Omental fat pad (tissue), 4 donors: ENCODE data around the gene MX2. TPM values are rescaled to one million over a fixed set of nuclear protein-coding genes. Genes with fewer than 3 reads are reported as not detected.

Source experiments
- ATAC-seq: fragments of 150-250 bp; one replicate; pipeline ENCODE4 v1.9.1; 2016; ENCODE audit warnings: mild to moderate bottlenecking, moderate library complexity; ENCODE audit not compliant: low FRiP score
- DNase-seq: peaks from one replicate; pipeline ENCODE4 v3.0.0-alpha.2; 2019; ENCODE audit warnings: low spot score
- total RNA-seq, 4 donors: library from RNA; depleted of rRNA; stranded (reverse); fragments of >200 nt; gene quantifications; one replicate each; pipeline ENCODE4 v1.1.0, GENCODE V29; 2016
- TF ChIP-seq, protein P1 (sequence below), 3 donors: fragments of 450-650 bp; IDR thresholded peaks; one replicate each; pipeline ENCODE4 v1.5.1; 2016 to 2017; ENCODE audit warnings: antibody characterized with exemption in 3 of 3, mild to moderate bottlenecking in 3 of 3, moderate library complexity in 2 of 3

Gene MX2
- total RNA-seq, 4 donors from 2014 or later: 11.9 to 39.6 (median 28.7) TPM

DNA sequence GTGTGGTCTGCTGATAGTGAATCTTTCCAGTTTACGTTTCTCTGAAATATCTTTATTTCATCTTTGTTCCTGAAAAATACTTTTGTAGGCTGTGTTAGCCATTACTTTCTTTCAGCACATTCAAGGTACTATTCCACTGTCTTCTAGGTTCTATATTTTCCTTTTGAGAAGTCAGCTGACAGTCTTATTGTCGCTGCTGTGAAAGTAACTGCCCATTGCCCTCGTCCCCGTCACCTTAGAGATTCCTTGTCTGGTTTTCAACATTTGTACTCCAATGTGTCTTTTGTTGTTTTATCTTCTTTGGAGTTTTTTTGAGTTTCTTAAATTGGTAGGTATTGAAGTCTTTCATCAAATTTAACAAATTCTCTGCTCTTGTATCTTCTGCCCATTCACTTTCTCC is 19.8 kb upstream of the MX2 start:
- no peak for DNase-seq
- TF ChIP-seq, protein P1, sequence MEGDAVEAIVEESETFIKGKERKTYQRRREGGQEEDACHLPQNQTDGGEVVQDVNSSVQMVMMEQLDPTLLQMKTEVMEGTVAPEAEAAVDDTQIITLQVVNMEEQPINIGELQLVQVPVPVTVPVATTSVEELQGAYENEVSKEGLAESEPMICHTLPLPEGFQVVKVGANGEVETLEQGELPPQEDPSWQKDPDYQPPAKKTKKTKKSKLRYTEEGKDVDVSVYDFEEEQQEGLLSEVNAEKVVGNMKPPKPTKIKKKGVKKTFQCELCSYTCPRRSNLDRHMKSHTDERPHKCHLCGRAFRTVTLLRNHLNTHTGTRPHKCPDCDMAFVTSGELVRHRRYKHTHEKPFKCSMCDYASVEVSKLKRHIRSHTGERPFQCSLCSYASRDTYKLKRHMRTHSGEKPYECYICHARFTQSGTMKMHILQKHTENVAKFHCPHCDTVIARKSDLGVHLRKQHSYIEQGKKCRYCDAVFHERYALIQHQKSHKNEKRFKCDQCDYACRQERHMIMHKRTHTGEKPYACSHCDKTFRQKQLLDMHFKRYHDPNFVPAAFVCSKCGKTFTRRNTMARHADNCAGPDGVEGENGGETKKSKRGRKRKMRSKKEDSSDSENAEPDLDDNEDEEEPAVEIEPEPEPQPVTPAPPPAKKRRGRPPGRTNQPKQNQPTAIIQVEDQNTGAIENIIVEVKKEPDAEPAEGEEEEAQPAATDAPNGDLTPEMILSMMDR (IDR thresholded peaks at IDR 0.05): no peak
- no peak for ATAC-seq

GRCh38 chr21:41344146-41344545 is 17.7 kb upstream of the MX2 start:
- no peak for DNase-seq
- TF ChIP-seq, protein P1 (IDR thresholded peaks at IDR 0.05): no peak

DNA sequence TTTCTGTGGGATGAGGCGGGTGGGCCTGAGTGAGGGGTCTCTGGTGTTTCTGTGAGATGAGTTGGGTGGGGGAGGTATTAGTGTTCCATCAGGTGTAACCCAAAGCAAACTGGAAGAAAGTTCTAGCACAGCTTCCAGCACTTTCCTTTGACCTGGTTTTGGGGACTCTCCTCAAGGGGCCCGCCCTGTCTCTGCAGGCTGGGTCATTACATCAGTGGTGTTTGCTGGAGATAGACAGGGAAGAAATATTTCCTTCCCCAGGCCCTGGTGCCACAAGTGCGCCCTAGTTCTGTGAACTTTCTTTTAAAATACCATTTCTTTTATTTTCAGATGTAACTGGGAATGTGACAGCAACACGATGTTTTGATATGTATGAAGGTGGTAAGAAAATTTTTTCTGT is 16.5 kb upstream of the MX2 start:
- no peak for DNase-seq

More at GRCh38 chr21:41344146-41344545, 17.7 kb upstream of the MX2 start:
- ATAC-seq: no peak

GRCh38 chr21:41345934-41346685 is 15.7 kb upstream of the MX2 start:
- TF ChIP-seq, protein P1 (IDR thresholded peaks at IDR 0.05): no peak
- DNase-seq: no peak
- ATAC-seq: no peak

More for the DNA sequence above, 16.5 kb upstream of the MX2 start:
- ATAC-seq: no peak
- TF ChIP-seq, protein P1 (IDR thresholded peaks at IDR 0.05): no peak

- TF ChIP-seq, protein P1 (IDR thresholded peaks at IDR 0.05): no peak
- DNase-seq (no peak), ATAC-seq (no peak)
These were observed 15.1 kb upstream of the MX2 start for GRCh38 chr21:41346758-41347157.

DNA sequence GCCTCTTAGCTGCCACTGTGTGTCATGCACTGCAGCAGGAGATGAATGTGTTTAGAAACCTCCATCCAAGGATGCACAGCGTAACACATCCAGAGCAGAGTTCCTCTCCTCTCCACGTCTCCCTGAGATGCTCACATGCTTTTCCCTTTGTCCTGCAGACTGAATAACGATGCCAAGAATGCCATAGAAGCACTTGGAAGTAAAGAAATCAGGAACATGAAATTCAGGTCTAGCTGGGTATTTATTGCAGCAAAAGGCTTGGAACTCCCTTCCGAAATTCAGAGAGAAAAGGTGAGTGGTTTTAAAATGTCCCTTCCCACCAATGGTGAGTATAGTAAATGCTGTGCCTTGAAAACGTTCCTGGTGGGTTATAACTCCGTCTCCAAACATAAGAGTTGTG is 13.4 kb upstream of the MX2 start:
- DNase-seq (no peak), ATAC-seq (no peak)
- TF ChIP-seq, protein P1 (IDR thresholded peaks at IDR 0.05): no peak

DNA sequence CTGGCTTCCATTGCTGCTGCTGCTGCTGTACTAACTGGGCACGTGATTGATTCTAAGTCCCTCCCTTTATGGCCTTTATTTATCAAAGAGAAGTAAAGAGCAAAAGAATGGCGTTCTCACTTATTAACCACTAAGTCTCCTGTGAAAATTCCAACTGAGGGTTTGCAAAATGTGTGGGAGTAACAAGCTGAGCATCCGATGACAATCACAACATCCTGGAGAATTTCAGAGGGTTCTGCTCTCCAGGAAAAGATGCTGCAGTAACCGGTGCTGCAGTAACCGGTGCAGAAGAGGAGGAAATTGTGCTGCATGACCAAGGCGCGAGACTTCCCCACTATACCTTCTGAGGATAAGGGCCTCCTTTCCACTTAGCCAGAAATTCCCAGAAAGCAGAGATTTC is 12.7 kb upstream of the MX2 start:
- no peak for DNase-seq
- TF ChIP-seq, protein P1 (IDR thresholded peaks at IDR 0.05): no peak
- ATAC-seq: no peak
